Left ventricle myocardium inferior (tissue), 1 donor: ENCODE measurements around the gene ACBD5. TPM values are rescaled to one million over a fixed set of nuclear protein-coding genes. Genes with fewer than 3 reads are reported as not detected.

Experiments
- DNase-seq: peaks from one replicate; pipeline ENCODE4 v3.0.0-alpha.2; 2020
- H3K27ac ChIP-seq: fragments of 200-600 bp; replicated peaks from 2 replicates; pipeline ENCODE4 v1.8.0; 2021
- H3K27me3 ChIP-seq: fragments of 200-600 bp; 2 replicates; pipeline ENCODE4 v1.8.0; 2021; ENCODE audit warnings: low read depth
- H3K36me3 ChIP-seq: fragments of 200-600 bp; 2 replicates; pipeline ENCODE4 v1.8.0; 2021
- H3K4me1 ChIP-seq: fragments of 200-600 bp; 2 replicates; pipeline ENCODE4 v1.8.0; 2021
- H3K4me3 ChIP-seq: fragments of 200-600 bp; 2 replicates; pipeline ENCODE4 v1.8.0; 2021; ENCODE audit warnings: mild to moderate bottlenecking, moderate library complexity
- H3K9me3 ChIP-seq: fragments of 200-600 bp; replicated peaks from 2 replicates; pipeline ENCODE4 v1.8.0; 2021
- intact Hi-C: fragments of 100-400 bp; cut with micrococcal nuclease; formaldehyde crosslinking; loops from one replicate; pipeline ENCODE4 v1.11.0; 2022
- total RNA-seq: library from RNA; stranded (reverse); fragmentation: NEBNext Ultra II Directional; extraction: Animal tissue kit (Norgen Biotek cat#: 25700); gene quantifications from one replicate; pipeline ENCODE4 v1.2.1, GENCODE V29; 2021
- TF ChIP-seq, protein P1 (sequence below): fragments of 200-600 bp; IDR thresholded peaks from 2 replicates; pipeline ENCODE4 v1.8.0; 2021; ENCODE audit warnings: antibody characterized with exemption, mild to moderate bottlenecking, borderline replicate concordance
- donor health status: DM: no; HTN: yes; CAD: no; lungs with severe emphysema.

The ACBD5 gene
- total RNA-seq, 1 donor from 2014 or later = 64.0 TPM

DNA sequence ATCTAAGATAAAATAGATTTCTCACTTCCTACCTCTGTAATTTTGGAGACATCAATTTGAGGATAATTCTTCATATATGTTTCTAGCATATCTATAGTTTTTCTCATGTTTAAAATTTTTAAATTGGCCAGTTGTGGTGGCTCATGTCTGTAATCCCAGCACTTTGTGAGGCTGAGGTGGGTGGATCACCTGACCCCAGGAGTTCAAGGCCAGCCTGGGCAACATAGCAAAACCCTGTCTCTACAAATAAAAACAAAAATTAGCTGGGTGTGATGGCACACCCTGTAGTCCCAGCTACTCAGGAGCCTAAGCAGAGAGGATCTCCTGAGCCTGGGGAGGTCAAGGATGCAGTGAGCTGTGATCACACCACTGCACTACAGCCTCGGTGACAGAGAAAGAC is 4.9 kb downstream of the ACBD5 start:
- no peak for DNase-seq
- no peak overlapping the region for H3K4me3 ChIP-seq
- TF ChIP-seq, protein P1, sequence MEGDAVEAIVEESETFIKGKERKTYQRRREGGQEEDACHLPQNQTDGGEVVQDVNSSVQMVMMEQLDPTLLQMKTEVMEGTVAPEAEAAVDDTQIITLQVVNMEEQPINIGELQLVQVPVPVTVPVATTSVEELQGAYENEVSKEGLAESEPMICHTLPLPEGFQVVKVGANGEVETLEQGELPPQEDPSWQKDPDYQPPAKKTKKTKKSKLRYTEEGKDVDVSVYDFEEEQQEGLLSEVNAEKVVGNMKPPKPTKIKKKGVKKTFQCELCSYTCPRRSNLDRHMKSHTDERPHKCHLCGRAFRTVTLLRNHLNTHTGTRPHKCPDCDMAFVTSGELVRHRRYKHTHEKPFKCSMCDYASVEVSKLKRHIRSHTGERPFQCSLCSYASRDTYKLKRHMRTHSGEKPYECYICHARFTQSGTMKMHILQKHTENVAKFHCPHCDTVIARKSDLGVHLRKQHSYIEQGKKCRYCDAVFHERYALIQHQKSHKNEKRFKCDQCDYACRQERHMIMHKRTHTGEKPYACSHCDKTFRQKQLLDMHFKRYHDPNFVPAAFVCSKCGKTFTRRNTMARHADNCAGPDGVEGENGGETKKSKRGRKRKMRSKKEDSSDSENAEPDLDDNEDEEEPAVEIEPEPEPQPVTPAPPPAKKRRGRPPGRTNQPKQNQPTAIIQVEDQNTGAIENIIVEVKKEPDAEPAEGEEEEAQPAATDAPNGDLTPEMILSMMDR = no peak
- no peaks in the 10 kb centered on the region for H3K9me3 ChIP-seq
- H3K27me3 ChIP-seq = no peaks in the 10 kb centered on the region
- H3K4me1 ChIP-seq = peaks cover 48% of the 10 kb centered on the region
- peaks cover 31% of the 10 kb centered on the region for H3K36me3 ChIP-seq
- intact Hi-C loops = no loop called here
- H3K27ac ChIP-seq = no peak overlapping the region

DNA sequence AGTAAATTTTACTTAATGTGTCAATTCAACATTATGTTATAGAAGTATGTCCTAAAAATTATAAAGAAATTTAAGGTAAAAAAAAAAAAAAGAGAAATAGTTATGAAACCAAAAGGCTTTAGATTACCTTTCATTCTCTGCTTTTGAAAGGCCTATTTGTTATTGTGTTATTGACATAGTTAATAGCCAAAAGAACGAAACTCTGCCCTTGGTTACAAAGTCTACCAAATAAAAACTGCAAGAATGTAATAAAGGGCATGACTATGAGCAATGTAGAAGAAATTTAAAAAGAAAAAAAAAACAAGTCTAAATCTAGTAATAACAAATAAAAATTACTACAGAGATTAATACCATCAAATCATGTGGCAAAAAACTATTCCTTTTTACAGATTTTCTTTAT is 10.6 kb downstream of the ACBD5 start:
- Histone ChIP-seq H3K27ac (no peak overlapping the region), H3K4me3 (no peak overlapping the region), H3K4me1 (no peaks in the 10 kb centered on the region), H3K36me3 (peaks cover 61% of the 10 kb centered on the region), H3K27me3 (no peaks in the 10 kb centered on the region), H3K9me3 (no peaks in the 10 kb centered on the region)
- DNase-seq = no peak
- TF ChIP-seq, protein P1 = no peak
- intact Hi-C loops = no loop called here

DNA sequence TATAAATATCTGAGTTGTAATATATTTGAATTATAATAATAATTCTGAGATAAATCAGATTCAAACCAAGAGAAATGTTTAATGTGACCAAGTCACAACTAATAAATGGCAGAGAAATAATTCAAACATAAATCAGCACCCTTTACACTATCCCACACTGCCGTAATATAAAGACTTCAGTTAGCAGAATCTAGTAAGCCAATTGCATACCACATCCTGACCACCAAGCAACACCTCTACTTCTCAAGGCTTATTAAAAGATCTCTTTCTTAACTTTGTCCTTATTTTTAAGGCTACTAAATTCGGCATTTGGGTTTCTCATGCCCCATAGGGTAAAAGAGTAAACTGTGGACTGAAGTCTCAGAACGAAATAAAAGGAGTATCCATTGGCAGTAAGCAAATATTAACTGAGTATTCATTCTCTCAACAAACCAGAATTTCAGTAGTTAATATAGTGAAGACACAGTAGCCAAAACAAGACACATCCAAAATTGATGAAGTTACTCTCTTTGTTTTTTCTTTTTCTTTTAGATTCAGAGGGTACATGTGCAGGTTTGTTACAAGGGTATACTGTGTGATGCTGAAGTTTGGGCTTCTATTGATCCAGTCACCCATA is 14.8 kb downstream of the ACBD5 start:
- Histone ChIP-seq H3K4me3 (no peak overlapping the region), H3K27ac (no peak overlapping the region), H3K4me1 (peaks cover 5% of the 10 kb centered on the region), H3K27me3 (no peaks in the 10 kb centered on the region), H3K36me3 (peaks cover 56% of the 10 kb centered on the region), H3K9me3 (no peaks in the 10 kb centered on the region)
- TF ChIP-seq, protein P1 = no peak
- intact Hi-C loops = no loop called here
- no peak for DNase-seq

DNA sequence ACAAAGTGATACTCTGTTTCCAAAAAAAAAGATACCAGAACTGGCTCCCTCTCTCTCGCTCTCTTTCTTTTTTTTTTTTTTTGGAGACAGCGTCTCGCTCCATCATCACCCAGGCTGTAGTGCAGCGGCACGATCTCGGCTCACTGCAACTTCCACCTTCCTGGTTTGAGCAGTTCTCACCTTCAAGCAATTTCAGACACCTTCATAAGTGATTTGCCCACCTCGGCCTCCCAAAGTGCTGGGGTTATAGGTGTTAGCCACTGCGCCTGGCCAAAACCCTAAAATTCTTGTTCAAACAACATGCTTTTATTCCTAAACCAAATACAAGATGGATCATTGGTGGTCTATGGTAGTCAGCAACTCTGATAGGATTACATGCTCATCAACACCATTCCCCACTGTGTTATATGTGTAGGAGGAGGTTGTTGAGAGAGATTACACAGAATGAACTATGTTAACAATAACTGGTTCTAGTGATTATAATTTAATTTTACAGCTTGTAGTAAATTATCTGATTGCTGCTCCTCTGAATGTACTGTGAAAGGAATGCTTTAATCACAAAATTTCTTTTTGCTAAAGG is 15.5 kb downstream of the ACBD5 start:
- Histone ChIP-seq H3K36me3 (peaks cover 56% of the 10 kb centered on the region), H3K27me3 (no peaks in the 10 kb centered on the region), H3K4me1 (peaks cover 12% of the 10 kb centered on the region), H3K27ac (no peak overlapping the region), H3K9me3 (no peaks in the 10 kb centered on the region), H3K4me3 (no peak overlapping the region)
- TF ChIP-seq, protein P1 = no peak
- intact Hi-C loops = no loop called here
- no peak for DNase-seq

DNA sequence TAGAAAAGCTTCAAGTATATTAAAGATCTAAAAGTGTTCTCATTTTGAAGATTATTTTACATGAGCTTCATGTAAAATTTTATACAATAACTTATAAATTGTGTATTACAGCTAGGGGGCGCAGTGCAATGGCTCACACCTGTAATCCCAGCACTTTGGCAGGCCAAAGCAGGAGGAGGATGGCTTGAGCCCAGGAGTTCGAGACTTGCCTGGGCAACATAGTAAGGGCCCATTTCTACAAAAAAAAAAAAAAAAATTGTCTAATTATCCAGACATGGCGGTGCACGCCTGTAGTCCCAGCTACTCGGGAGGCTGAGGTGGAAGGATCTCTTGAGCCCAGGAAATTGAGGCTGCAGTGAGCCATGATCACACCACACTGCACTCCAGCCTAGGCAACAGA is 16.6 kb downstream of the ACBD5 start:
- TF ChIP-seq, protein P1 = peak; percentile 67
- no peaks in the 10 kb centered on the region for H3K9me3 ChIP-seq
- H3K36me3 ChIP-seq = peaks cover 56% of the 10 kb centered on the region
- no peak for DNase-seq
- H3K4me1 ChIP-seq = peaks cover 18% of the 10 kb centered on the region
- no peak overlapping the region for H3K27ac ChIP-seq
- no peak overlapping the region for H3K4me3 ChIP-seq
- no peaks in the 10 kb centered on the region for H3K27me3 ChIP-seq
- intact Hi-C loops = no loop called here
